Mononuclear cell (primary cell): Measurements from ENCODE around the gene RFX8. TPM values are rescaled to one million over a fixed set of nuclear protein-coding genes. Genes with fewer than 3 reads are reported as not detected.

ENCODE experiments used
- H3K27me3 ChIP-seq: 2 replicates; pipeline ENCODE4 v1.6.0; 2011; ENCODE audit warnings: low read length, control low read depth; ENCODE audit not compliant: insufficient read depth
- H3K4me1 ChIP-seq: 2 replicates; pipeline ENCODE4 v1.5.1; 2011; ENCODE audit warnings: mild to moderate bottlenecking, low read length, control low read depth; ENCODE audit not compliant: insufficient read depth
- H3K4me3 ChIP-seq: 2 replicates; pipeline ENCODE4 v1.5.1; 2011; ENCODE audit warnings: mild to moderate bottlenecking, low read length, moderate library complexity
- H3K9me3 ChIP-seq: 2 replicates; pipeline ENCODE4 v1.5.1; 2011; ENCODE audit warnings: low read depth, mild to moderate bottlenecking, control low read depth, low read length
- total RNA-seq: library from RNA; depleted of rRNA; stranded (reverse); fragments of >200 nt; gene quantifications from one replicate; pipeline ENCODE4 v1.2.3, GENCODE V29; 2012

Gene RFX8
- total RNA-seq, 1 donor: 0.21 TPM

GRCh38 chr2:101374821-101375561, 99.9 kb downstream of the RFX8 start:
- Histone ChIP-seq H3K4me3 (no peak overlapping the region), H3K4me1 (no peaks in the 10 kb centered on the region), H3K9me3 (peaks cover 5% of the 10 kb centered on the region), H3K27me3 (no peaks in the 10 kb centered on the region)

- Histone ChIP-seq H3K4me1 (no peaks in the 10 kb centered on the region), H3K27me3 (no peaks in the 10 kb centered on the region), H3K9me3 (peaks cover 5% of the 10 kb centered on the region), H3K4me3 (no peak overlapping the region)
Observed at GRCh38 chr2:101372792-101373191, 102.1 kb downstream of the RFX8 start.

GRCh38 chr2:101371636-101372035, 103.3 kb downstream of the RFX8 start:
- no peaks in the 10 kb centered on the region for H3K27me3 ChIP-seq
- no peaks in the 10 kb centered on the region for H3K4me1 ChIP-seq
- no peak overlapping the region for H3K4me3 ChIP-seq
- peaks cover 5% of the 10 kb centered on the region for H3K9me3 ChIP-seq

- Histone ChIP-seq H3K4me3 (no peak overlapping the region), H3K4me1 (no peaks in the 10 kb centered on the region), H3K27me3 (no peaks in the 10 kb centered on the region), H3K9me3 (peaks cover 5% of the 10 kb centered on the region)
Observed at GRCh38 chr2:101369100-101369499, 105.8 kb downstream of the RFX8 start.

GRCh38 chr2:101368376-101368775, 106.5 kb downstream of the RFX8 start:
- Histone ChIP-seq H3K27me3 (no peaks in the 10 kb centered on the region), H3K4me1 (no peaks in the 10 kb centered on the region), H3K4me3 (no peak overlapping the region), H3K9me3 (peaks cover 5% of the 10 kb centered on the region)

GRCh38 chr2:101367508-101367907, 107.4 kb downstream of the RFX8 start:
- Histone ChIP-seq H3K4me1 (peaks cover 2% of the 10 kb centered on the region), H3K9me3 (no peaks in the 10 kb centered on the region), H3K27me3 (no peaks in the 10 kb centered on the region)

GRCh38 chr2:101364878-101365277, 110.0 kb downstream of the RFX8 start:
- Histone ChIP-seq H3K9me3 (no peaks in the 10 kb centered on the region), H3K4me3 (no peak overlapping the region), H3K4me1 (peaks cover 17% of the 10 kb centered on the region), H3K27me3 (no peaks in the 10 kb centered on the region)

More at GRCh38 chr2:101367508-101367907, 107.4 kb downstream of the RFX8 start:
- no peak overlapping the region for H3K4me3 ChIP-seq

- no peak overlapping the region for H3K4me3 ChIP-seq
- no peaks in the 10 kb centered on the region for H3K27me3 ChIP-seq
- peaks cover 17% of the 10 kb centered on the region for H3K4me1 ChIP-seq
- no peaks in the 10 kb centered on the region for H3K9me3 ChIP-seq
Observed at GRCh38 chr2:101362777-101363176, 112.1 kb downstream of the RFX8 start.

- no peak overlapping the region for H3K4me3 ChIP-seq
- H3K4me1 ChIP-seq: peaks cover 17% of the 10 kb centered on the region
- H3K27me3 ChIP-seq: no peaks in the 10 kb centered on the region
- H3K9me3 ChIP-seq: no peaks in the 10 kb centered on the region
Observed at GRCh38 chr2:101362316-101362715, 112.6 kb downstream of the RFX8 start.

GRCh38 chr2:101361522-101361921, 113.4 kb downstream of the RFX8 start:
- H3K4me1 ChIP-seq: peaks cover 17% of the 10 kb centered on the region
- H3K27me3 ChIP-seq: no peaks in the 10 kb centered on the region
- no peaks in the 10 kb centered on the region for H3K9me3 ChIP-seq
- H3K4me3 ChIP-seq: no peak overlapping the region

GRCh38 chr2:101361121-101361520, 113.8 kb downstream of the RFX8 start:
- H3K4me1 ChIP-seq: peaks cover 17% of the 10 kb centered on the region
- no peaks in the 10 kb centered on the region for H3K27me3 ChIP-seq
- no peaks in the 10 kb centered on the region for H3K9me3 ChIP-seq
- H3K4me3 ChIP-seq: no peak overlapping the region

- Histone ChIP-seq H3K4me3 (no peak overlapping the region), H3K27me3 (no peaks in the 10 kb centered on the region), H3K9me3 (no peaks in the 10 kb centered on the region), H3K4me1 (peaks cover 17% of the 10 kb centered on the region)
Observed at GRCh38 chr2:101360232-101360631, 114.7 kb downstream of the RFX8 start.

- Histone ChIP-seq H3K4me1 (peaks cover 17% of the 10 kb centered on the region), H3K4me3 (no peak overlapping the region), H3K9me3 (no peaks in the 10 kb centered on the region), H3K27me3 (no peaks in the 10 kb centered on the region)
Observed at GRCh38 chr2:101359410-101359954, 115.4 kb downstream of the RFX8 start.

- no peaks in the 10 kb centered on the region for H3K9me3 ChIP-seq
- no peaks in the 10 kb centered on the region for H3K27me3 ChIP-seq
- no peak overlapping the region for H3K4me3 ChIP-seq
- peaks cover 14% of the 10 kb centered on the region for H3K4me1 ChIP-seq
Observed at GRCh38 chr2:101357376-101357775, 117.5 kb downstream of the RFX8 start.

- Histone ChIP-seq H3K4me3 (no peak overlapping the region), H3K4me1 (peaks cover 6% of the 10 kb centered on the region), H3K9me3 (no peaks in the 10 kb centered on the region), H3K27me3 (no peaks in the 10 kb centered on the region)
Observed at GRCh38 chr2:101356521-101356920, 118.4 kb downstream of the RFX8 start.

- Histone ChIP-seq H3K9me3 (no peaks in the 10 kb centered on the region), H3K27me3 (no peaks in the 10 kb centered on the region), H3K4me1 (peaks cover 1% of the 10 kb centered on the region), H3K4me3 (no peak overlapping the region)
Observed at GRCh38 chr2:101356055-101356454, 118.9 kb downstream of the RFX8 start.
